ENCODE measurements around the gene UBE3B. TPM values are rescaled to one million over a fixed set of nuclear protein-coding genes. Genes with fewer than 3 reads are reported as not detected.

The UBE3B gene
- total RNA-seq, 1 donor from 2014 or later: 34.4 TPM

- no peak overlapping the region for H3K9ac ChIP-seq (ENCODE audit: low read length)
- no peak overlapping the region for H3K27ac ChIP-seq (ENCODE audit: low read depth, low read length)
- H3K4me2 ChIP-seq (ENCODE audit: low read length): no peak overlapping the region
- peaks cover 6% of the 10 kb centered on the region for H4K20me1 ChIP-seq (ENCODE audit: insufficient read depth, low read length)
- Mint-ChIP-seq H3K9me3 (ENCODE audit: unreplicated experiment) (no peaks in the 10 kb centered on the region), H3K4me3 (ENCODE audit: unreplicated experiment) (no peak overlapping the region), H3K27ac (ENCODE audit: unreplicated experiment) (no peak overlapping the region), H3K36me3 (ENCODE audit: low read depth, unreplicated experiment) (peaks cover 17% of the 10 kb centered on the region), H3K27me3 (ENCODE audit: low read depth, unreplicated experiment) (no peaks in the 10 kb centered on the region), H3K4me1 (ENCODE audit: low read depth, unreplicated experiment) (peaks cover 7% of the 10 kb centered on the region)
- peaks cover 3% of the 10 kb centered on the region for H3K4me1 ChIP-seq (ENCODE audit: insufficient read depth, low read length)
- no peak for DNase-seq (ENCODE audit: low read depth)
- no peak overlapping the region for H3K4me3 ChIP-seq (ENCODE audit: insufficient read depth, low read depth, low read length)
- FAIRE-seq: no peak
- no peaks in the 10 kb centered on the region for H3K27me3 ChIP-seq (ENCODE audit: insufficient read depth, low read length)
- no peaks in the 10 kb centered on the region for H3K9me3 ChIP-seq (ENCODE audit: insufficient read depth, low read depth, low read length)
- no peak for TF ChIP-seq EZH2 (IDR thresholded peaks at IDR 0.05; ENCODE audit: insufficient read depth, low read length)
- TF ChIP-seq CTCF (IDR thresholded peaks at IDR 0.05; ENCODE audit: insufficient read depth, low read depth, low read length): no peak
- H3K79me2 ChIP-seq (ENCODE audit: insufficient read depth, low read length): peaks cover under 1% of the 10 kb centered on the region
- H3K36me3 ChIP-seq (ENCODE audit: insufficient read depth, low read length): peaks cover 22% of the 10 kb centered on the region
- H2AFZ ChIP-seq (ENCODE audit: low read depth, low read length): no peak overlapping the region
These were observed 102.2 kb downstream of the UBE3B start for GRCh38 chr12:109579639-109580038.

DNA sequence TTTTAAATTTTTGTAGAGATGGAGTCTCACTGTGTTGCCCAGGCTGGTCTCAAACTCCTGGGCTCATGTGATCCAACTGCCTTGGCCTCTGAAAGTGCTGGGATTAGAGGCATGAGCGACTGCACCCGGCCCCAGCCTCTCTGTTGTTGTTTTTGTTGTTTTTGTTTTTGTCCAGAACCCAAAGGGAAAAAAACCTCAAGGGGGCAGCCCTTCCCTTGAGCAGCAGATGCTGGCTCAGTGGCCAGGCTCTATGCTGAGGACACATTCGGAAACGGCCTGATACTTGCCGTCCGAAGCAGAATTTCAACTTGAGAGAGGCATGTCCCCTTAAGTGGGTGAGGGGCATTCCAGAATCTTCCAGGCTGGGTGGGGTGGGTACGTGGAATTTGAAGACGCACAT is 102.8 kb downstream of the UBE3B start:
- H3K4me1 Mint-ChIP-seq (ENCODE audit: low read depth, unreplicated experiment): peaks cover 7% of the 10 kb centered on the region
- no peak overlapping the region for H3K4me2 ChIP-seq (ENCODE audit: low read length)
- peaks cover 11% of the 10 kb centered on the region for H4K20me1 ChIP-seq (ENCODE audit: insufficient read depth, low read length)
- no peak overlapping the region for H3K27ac ChIP-seq (ENCODE audit: low read depth, low read length)
- no peaks in the 10 kb centered on the region for H3K27me3 ChIP-seq (ENCODE audit: insufficient read depth, low read length)
- TF ChIP-seq CTCF (IDR thresholded peaks at IDR 0.05; ENCODE audit: insufficient read depth, low read depth, low read length): no peak
- no peak for TF ChIP-seq EZH2 (IDR thresholded peaks at IDR 0.05; ENCODE audit: insufficient read depth, low read length)
- H2AFZ ChIP-seq (ENCODE audit: low read depth, low read length): no peak overlapping the region
- no peak overlapping the region for H3K9ac ChIP-seq (ENCODE audit: low read length)
- no peak for FAIRE-seq
- peaks cover 17% of the 10 kb centered on the region for H3K36me3 Mint-ChIP-seq (ENCODE audit: low read depth, unreplicated experiment)
- H3K27me3 Mint-ChIP-seq (ENCODE audit: low read depth, unreplicated experiment): no peaks in the 10 kb centered on the region
- H3K4me1 ChIP-seq (ENCODE audit: insufficient read depth, low read length): no peaks in the 10 kb centered on the region
- H3K4me3 ChIP-seq (ENCODE audit: insufficient read depth, low read depth, low read length): no peak overlapping the region
- H3K27ac Mint-ChIP-seq (ENCODE audit: unreplicated experiment): no peak overlapping the region
- H3K79me2 ChIP-seq (ENCODE audit: insufficient read depth, low read length): no peaks in the 10 kb centered on the region
- peaks cover 22% of the 10 kb centered on the region for H3K36me3 ChIP-seq (ENCODE audit: insufficient read depth, low read length)
- no peaks in the 10 kb centered on the region for H3K9me3 Mint-ChIP-seq (ENCODE audit: unreplicated experiment)
- H3K4me3 Mint-ChIP-seq (ENCODE audit: unreplicated experiment): no peak overlapping the region
- no peaks in the 10 kb centered on the region for H3K9me3 ChIP-seq (ENCODE audit: insufficient read depth, low read depth, low read length)
- no peak for DNase-seq (ENCODE audit: low read depth)

GRCh38 chr12:109580684-109581333 is 103.4 kb downstream of the UBE3B start:
- no peak for DNase-seq (ENCODE audit: low read depth)

More at GRCh38 chr12:109580684-109581333, 103.4 kb downstream of the UBE3B start:
- no peaks in the 10 kb centered on the region for H3K27me3 Mint-ChIP-seq (ENCODE audit: low read depth, unreplicated experiment)
- H3K79me2 ChIP-seq (ENCODE audit: insufficient read depth, low read length): no peaks in the 10 kb centered on the region
- H3K4me1 Mint-ChIP-seq (ENCODE audit: low read depth, unreplicated experiment): peaks cover 7% of the 10 kb centered on the region
- no peak overlapping the region for H3K4me3 ChIP-seq (ENCODE audit: insufficient read depth, low read depth, low read length)
- TF ChIP-seq EZH2 (IDR thresholded peaks at IDR 0.05; ENCODE audit: insufficient read depth, low read length): no peak
- no peak for TF ChIP-seq CTCF (IDR thresholded peaks at IDR 0.05; ENCODE audit: insufficient read depth, low read depth, low read length)
- no peaks in the 10 kb centered on the region for H3K9me3 ChIP-seq (ENCODE audit: insufficient read depth, low read depth, low read length)
- H3K27ac Mint-ChIP-seq (ENCODE audit: unreplicated experiment): no peak overlapping the region
- H3K4me3 Mint-ChIP-seq (ENCODE audit: unreplicated experiment): no peak overlapping the region
- peaks cover 11% of the 10 kb centered on the region for H4K20me1 ChIP-seq (ENCODE audit: insufficient read depth, low read length)
- no peak for FAIRE-seq
- H3K9ac ChIP-seq (ENCODE audit: low read length): no peak overlapping the region
- H3K4me2 ChIP-seq (ENCODE audit: low read length): no peak overlapping the region
- H3K36me3 ChIP-seq (ENCODE audit: insufficient read depth, low read length): peaks cover 20% of the 10 kb centered on the region
- H3K27ac ChIP-seq (ENCODE audit: low read depth, low read length): no peak overlapping the region
- no peaks in the 10 kb centered on the region for H3K9me3 Mint-ChIP-seq (ENCODE audit: unreplicated experiment)
- no peak overlapping the region for H2AFZ ChIP-seq (ENCODE audit: low read depth, low read length)
- H3K36me3 Mint-ChIP-seq (ENCODE audit: low read depth, unreplicated experiment): peaks cover 17% of the 10 kb centered on the region
- H3K4me1 ChIP-seq (ENCODE audit: insufficient read depth, low read length): no peaks in the 10 kb centered on the region
- H3K27me3 ChIP-seq (ENCODE audit: insufficient read depth, low read length): no peaks in the 10 kb centered on the region
